Fibroblast of skin of abdomen (primary cell): ENCODE results near the gene ZBTB5.
"Not testable (repeated sequence)": the region's sequence is repeated elsewhere in the genome, so short reads cannot be mapped to it uniquely, and the experiment has no call there.

Experiments
- DNase-seq: peaks from one replicate; pipeline ENCODE4 v3.0.0-alpha.2; 2013

Gene ZBTB5

GRCh38 chr9:37486616-37487548 lies 21.6 kb upstream of the ZBTB5 start:
- DNase-seq = peak; percentile 88

DNA sequence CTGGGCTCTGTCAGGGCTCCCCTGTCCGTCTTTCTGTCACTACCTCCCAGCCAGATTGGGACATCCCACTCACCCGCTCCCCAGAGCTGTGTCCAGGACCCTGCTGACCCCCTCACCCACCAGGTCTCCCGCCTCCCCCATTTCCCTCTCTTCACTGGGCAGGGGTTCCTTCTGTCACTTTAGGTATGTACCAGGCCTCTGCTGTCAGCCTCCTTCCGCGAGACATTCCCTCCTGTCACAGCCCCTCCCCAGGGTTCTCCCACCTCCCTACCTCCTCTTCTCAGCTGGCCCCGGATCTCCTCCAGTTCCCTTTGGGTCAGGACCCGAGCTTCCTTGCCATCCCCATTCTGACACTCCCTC lies 21.0 kb upstream of the ZBTB5 start:
- no peak for DNase-seq

DNA sequence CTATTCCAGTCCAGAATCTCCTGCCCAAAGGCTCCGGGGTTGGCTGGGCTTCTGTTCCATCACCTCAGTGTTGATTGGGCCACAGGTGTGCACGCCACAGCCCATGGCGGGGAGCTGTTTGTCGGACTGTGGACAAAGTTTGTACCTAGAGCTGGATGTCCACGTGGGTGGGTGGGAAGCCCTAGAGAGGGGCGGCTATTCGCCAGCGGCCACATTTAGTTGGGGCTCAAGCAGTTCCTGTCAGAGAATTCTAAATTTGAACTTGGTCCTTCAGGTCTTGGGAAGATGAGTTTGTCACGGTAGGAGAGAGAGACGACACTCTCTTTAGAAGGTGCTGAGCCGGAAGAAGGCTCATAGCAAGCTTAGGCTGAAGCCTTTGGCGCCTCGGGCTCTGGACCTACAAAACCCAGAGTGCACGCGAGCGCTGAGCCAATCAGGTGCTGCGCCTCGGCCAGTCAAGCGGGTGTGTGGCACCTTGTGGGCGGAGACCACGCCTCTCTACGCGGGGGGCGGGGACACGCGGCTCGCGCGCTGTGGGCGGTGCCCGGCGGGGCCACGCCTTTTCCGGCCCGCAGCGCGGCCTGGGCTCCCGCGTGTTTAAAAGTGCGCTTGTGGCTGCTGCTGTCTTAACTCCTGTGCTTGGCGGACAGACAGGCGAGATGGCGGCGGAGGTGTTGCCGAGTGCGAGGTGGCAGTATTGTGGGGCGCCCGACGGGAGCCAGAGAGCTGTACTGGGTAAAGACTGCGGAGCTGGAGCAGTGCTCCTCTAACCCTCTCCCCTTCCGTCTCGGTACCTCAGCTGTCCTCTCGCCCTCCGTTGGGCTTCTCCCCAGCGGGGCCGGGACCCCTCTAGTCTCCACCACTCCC lies 20.4 kb upstream of the ZBTB5 start, which contains the start of gene POLR1E:
Gene POLR1E, plus strand, starts transcription at position 560 of the 867 bp plus-strand sequence. Its CDS starts 100 bp downstream, at position 660.
- peak; percentile 91 for DNase-seq

DNA sequence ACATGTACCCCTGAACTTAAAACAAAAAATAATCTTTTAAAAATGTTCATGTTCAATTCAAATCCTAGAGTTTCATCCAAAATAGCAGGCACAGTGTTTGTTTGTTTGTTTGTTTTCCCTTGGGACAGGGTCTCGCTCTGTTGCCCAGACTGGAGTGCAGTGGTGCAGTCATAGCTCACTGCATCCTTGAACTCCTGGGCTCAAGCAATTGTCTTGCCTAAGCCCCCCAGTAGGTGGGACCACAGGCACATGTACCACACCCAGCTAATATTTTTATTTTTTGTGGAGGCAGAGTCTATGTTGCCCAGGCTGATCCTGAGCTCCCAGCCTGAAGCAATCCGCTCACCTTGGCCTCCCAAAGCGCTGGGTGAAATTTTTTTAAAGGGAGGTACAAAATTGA lies 15.5 kb upstream of the ZBTB5 start:
- no peak for DNase-seq

GRCh38 chr9:37477987-37478619 lies 12.9 kb upstream of the ZBTB5 start:
- not testable (repeated sequence) for DNase-seq

GRCh38 chr9:37477443-37477842 lies 12.2 kb upstream of the ZBTB5 start:
- DNase-seq = peak; percentile 28

GRCh38 chr9:37476930-37477329 lies 11.7 kb upstream of the ZBTB5 start:
- DNase-seq = no peak

GRCh38 chr9:37474438-37474837 lies 9.2 kb upstream of the ZBTB5 start:
- DNase-seq = no peak

DNA sequence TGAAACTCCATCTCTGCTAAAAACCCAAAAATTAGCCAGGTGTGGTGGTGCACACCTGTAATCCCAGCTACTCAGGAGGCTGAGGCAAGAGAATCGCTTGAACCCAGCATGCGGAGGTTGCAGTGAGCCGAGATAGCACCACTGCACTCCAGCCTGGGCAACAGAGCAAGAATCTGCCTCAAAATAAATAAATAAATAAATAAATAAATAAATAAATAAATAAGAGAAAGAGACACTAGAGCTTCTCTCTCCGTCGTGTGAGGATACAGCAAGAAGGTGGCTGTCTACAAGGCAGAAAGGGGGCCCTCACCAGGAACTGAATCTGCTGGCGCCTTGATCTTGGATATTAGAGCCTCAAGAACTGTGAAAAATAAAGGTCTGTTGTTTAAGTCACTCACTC lies 8.7 kb upstream of the ZBTB5 start:
- not testable (repeated sequence) for DNase-seq

GRCh38 chr9:37471942-37472684 lies 6.9 kb upstream of the ZBTB5 start:
- DNase-seq = peak; percentile 98

- no peak for DNase-seq
Observed at GRCh38 chr9:37468620-37469019, 3.4 kb upstream of the ZBTB5 start.

GRCh38 chr9:37467530-37467929 lies 2.3 kb upstream of the ZBTB5 start:
- DNase-seq = not testable (repeated sequence)

DNA sequence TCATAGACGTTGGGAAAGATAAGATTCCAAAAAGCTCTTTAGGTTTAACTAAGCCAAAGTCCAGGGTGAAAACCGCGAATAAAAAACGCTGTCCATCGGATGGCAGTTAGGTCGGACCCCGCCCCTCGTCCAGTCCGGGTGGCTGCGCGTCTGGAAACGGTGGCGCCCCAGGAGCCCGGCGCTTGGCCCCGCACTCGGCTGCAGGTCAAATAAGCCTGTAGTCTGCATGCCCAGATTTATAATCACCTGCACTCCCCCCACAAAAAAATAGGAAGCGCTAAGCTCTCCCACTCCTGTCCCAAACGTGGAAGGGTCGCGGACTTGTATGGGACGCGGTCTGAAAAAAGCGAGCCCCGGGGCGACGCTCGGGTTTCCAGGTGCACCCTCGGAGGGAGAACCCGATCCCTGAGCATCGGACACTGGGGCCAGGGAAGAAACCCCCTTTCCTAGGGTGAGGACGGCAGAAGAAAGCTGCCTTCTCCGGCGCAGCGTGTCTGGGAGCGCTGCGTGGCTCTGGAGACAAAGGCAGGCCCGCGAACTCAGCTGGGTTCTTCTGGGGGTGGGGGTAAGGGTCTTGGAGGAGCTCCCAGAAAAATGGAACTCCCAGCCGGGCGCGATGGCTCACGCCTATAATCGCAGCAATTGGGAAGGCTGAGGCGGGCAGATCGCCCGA lies 923 bp upstream of the ZBTB5 start:
- DNase-seq = peak; percentile 85

- DNase-seq = peak; percentile 53
Observed at GRCh38 chr9:37464426-37465248, 613 bp downstream of the ZBTB5 start.

GRCh38 chr9:37464006-37464405 lies 1.2 kb downstream of the ZBTB5 start:
- DNase-seq = no peak

DNA sequence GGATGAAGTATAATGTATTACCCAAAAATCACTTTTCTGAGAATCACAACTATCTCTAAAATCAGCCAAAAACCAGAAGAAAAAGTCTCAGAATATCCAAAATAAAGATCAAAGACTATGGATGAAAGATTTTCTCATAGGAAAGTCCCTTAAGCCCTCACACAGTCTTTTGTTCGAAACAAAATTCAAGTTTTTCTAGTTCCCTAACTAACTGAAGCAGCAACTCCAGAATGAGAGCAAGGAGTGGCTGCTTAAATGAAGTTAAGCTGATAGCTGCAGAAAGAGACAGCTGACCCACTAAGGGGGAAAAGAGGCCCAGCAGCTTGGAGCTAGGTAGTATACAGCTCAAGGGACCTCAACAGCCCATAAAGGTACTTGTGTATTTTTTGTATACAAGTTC lies 8.4 kb downstream of the ZBTB5 start:
- DNase-seq = no peak

DNA sequence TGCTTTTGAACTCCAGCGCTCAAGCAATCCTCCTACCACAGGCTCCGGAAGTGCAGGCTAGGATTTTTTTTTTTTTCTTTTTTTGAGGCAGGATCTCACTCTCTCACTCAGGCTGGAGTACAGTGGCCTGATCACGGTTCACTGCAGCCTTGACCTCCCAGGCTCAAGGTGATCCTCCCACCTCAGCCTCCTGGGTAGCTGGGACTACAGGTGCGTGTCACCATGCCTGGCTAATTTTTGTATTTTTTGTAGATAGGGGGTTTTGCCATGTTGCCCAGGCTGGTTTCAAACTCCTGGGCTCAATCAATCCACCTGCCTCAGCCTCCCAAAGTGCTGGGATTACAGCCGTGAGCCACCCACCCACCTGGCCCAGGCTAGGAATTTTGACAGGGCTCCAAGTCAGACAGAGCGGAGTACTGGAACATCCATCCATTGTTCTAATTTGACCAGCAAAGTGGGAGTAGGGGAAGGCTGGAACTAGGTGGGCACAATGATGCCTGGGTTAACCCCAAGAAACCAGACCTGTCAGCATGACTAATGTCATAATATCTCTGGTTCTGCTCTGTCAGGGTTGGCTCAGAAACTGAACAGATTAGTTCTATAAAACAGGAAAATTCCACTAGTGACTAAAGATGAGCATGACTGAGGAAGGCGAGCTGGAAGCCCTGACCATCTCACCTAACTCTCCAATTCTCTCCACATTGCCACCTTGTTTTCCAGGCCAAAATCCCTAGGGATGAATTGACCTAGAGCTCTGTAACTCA lies 9.2 kb downstream of the ZBTB5 start:
- no peak for DNase-seq

- no peak for DNase-seq
Observed at GRCh38 chr9:37454238-37454637, 11.0 kb downstream of the ZBTB5 start.

DNA sequence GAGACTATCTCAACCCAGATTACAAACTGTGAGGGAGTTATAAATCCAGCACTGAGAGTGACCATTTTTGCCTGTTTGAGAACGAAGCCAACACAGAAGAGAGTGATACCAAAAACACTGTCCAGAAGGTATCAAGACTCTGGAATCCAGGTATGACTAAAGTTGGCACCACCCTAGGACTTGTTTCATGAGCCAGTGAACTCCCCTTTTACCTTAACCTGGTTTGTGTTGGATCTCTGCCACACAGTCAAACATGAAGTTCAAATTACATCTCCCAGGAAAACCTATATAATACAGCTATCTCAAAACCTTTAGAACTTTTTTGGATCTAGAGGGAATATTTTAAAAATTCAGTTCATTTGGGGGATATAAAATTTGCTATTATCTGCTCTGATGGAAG lies 11.4 kb downstream of the ZBTB5 start:
- no peak for DNase-seq

DNA sequence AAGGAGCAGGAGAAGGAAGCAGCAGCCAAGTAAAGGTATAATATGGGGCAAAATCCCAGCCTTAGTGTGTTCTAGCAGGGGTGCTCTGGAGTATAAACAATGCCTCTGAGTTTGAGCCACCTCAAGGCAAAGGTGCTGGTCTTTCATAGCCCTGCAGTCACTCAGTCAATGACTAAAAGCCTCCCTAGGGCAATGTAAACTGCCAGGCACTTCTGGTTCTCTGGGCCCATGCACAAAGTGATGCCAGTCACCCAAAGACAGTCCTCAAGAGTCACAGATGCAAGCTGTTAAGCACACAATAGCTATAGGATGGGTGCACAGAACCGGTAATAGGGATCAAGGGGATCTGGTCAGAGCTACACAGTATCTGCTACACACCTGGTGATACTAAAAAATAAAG lies 12.6 kb downstream of the ZBTB5 start:
- no peak for DNase-seq
